ENCODE data around the gene NFIC.
"Not testable (repeated sequence)": the region's sequence is repeated elsewhere in the genome, so short reads cannot be mapped to it uniquely, and the experiment has no call there.

The NFIC gene

DNA sequence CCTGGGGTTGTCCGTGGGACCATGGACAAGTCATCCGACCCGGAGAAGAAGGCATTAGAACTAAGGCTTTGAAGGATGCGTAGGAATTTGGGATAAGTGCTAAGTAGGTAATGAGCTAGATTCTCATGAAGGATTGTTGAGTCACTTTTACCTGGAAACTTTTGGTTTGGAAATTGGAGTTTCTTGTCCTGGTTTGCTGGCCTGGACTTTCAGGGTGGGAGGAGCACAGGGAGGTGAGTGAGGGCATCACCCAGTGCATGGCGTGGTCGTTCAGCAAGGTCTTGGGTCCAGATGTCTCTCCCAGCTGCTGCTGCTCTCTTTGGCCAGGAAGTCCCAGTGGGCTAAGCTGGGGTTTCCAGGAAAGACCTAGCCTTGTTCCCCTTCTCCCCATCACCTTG lies 7.6 kb downstream of the NFIC start:
- no peak for DNase-seq (ENCODE audit: low spot score)

GRCh38 chr19:3374369-3375112 lies 8.2 kb downstream of the NFIC start:
- DNase-seq (ENCODE audit: low spot score) = no peak

DNA sequence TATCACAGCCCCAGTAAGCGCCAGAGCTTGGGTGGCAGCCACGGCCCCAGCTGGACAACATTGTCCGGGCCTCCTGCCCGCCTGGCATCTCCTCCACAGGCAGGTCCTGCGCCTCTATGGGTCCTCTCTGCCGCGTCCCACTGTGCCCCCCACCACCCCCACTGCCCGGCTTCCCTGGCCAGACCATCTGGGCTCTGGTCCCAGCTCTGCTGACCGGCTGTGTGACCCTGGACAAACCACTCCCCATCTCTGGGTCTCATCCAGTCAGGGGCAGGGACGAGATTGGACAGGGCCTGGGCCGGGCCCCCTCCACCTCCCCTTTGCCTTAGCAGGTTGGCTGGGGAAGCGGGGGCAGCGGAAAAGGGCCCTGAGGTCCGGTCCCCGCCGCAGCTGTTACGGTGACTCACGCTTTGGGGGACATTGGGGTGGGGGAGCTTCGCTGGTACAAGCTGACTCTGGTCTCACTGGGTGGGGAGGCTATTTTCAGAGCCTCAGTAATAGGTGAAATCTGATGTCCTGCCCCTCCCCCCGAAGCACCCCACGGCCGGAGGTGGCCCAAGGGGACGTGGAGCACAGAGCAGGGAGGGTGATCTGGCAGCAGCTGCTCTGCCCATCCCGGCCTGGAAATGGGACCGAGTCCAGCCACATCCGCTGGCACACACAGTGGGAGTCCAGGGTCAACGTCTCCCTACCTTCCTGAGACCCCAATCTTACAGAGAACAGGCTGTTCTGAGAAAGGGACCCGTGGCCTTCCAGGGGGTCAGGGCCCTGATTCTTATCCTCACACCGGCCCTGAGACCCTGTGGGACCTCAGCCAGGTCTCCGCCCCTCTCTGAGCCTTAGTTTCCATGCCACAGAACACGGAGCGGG lies 9.1 kb downstream of the NFIC start:
- no peak for DNase-seq (ENCODE audit: low spot score)

DNA sequence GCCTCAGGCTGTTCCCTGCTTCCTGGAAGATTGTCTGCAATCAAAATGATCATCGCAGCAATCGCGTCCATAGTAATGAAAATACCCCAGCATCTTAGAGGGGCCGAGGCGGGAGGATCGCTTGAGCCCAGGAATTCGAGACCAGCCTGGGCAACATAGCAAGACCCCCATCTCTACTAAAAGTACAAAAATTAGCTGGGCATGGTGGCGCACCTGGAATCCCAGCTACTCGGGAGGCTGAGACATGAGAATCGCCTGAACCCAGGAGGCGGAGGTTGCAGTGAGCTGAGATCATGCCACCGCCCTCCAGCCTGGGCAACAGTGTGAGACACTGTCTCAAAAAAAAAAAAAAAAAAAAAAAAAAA lies 9.7 kb downstream of the NFIC start:
- not testable (repeated sequence) for DNase-seq (ENCODE audit: low spot score)

DNA sequence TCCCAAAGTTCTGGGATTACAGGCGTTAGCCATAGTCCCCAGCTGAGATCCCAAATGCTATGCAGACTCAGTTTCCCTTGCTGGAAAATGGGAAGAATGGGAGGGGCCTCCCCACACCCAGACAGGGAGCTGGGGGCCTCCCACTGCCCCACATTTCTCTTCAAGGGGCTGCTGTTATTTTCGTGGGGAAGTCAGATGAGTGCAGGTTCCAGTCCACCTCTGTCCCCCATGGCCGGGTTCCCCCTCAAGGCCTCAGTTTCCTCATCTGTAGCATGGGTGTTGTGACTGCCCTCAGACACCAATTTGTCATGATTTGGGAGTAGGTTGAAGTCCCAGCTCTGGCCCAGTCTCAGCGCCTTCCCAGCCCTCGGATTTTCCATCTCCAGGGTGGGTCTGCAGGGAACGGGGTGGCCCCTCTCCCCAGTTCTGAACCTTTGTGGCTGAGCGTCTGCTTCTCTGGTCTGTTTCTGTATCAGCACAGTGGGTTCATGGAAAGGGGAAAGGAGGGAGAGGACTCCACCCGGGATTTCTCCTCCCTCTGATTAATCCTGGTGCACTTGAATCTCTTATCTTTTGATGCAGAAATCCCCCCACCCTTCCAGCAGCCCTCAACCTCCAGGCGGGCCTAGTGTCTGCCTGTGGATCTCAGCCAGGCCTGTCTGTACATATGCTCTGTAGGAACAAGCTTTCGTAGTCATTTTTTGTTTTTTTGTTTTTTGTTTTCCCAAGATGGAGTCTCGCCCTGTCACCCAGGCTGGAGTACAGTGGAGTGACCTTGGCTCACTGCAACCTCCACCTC lies 12.2 kb downstream of the NFIC start:
- DNase-seq (ENCODE audit: low spot score) = no peak

GRCh38 chr19:3380829-3381228 lies 14.4 kb downstream of the NFIC start:
- DNase-seq (ENCODE audit: low spot score) = no peak

- no peak for DNase-seq (ENCODE audit: low spot score)
These were observed 15.5 kb downstream of the NFIC start for GRCh38 chr19:3381701-3382372.

- DNase-seq (ENCODE audit: low spot score) = no peak
These were observed 16.2 kb downstream of the NFIC start for GRCh38 chr19:3382460-3383100.

- DNase-seq (ENCODE audit: low spot score) = no peak
These were observed 16.8 kb downstream of the NFIC start for GRCh38 chr19:3383121-3383722.

DNA sequence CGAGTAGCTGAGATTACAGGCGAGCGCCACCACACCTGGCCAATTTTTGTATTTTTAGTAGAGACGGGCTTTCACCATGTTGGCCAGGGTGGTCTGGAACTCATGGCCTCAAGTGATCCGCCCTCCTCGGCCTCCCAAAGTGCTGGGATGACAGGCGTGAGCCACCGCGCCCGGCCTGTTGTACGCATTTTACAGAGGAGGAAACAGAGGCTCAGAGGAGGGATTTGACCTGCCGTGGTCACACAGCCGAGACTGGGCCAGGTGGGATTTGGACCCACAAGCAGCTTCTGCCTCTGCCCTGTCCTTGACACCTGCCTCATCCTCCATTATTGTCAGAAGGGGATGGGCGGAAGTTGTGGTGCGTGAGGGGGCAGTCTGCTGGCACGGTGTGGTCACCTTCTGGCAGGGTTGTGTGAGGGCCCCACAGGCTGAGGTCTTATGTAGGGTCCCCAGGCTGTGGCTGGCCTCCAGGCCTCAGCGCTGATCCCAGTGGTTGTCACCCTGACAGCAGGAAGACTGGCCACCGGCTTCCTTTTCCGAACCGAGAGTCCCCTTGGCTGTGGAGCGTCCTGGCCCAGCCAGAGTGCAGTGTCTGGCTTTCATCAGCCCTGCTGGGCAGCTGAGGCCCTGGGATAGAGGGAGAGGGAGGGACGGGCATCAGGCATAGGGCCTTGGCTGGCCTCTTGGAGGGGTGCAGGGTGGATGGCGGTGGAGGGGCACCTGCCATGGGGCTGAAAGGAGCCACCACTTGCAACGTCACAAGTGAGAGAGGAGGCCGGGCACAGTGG lies 20.3 kb downstream of the NFIC start:
- no peak for DNase-seq (ENCODE audit: low spot score)

- peak; percentile 39 for DNase-seq (ENCODE audit: low spot score)
These were observed 21.5 kb downstream of the NFIC start for GRCh38 chr19:3387645-3388589.

- no peak for DNase-seq (ENCODE audit: low spot score)
These were observed 23.0 kb downstream of the NFIC start for GRCh38 chr19:3389446-3389778.

DNA sequence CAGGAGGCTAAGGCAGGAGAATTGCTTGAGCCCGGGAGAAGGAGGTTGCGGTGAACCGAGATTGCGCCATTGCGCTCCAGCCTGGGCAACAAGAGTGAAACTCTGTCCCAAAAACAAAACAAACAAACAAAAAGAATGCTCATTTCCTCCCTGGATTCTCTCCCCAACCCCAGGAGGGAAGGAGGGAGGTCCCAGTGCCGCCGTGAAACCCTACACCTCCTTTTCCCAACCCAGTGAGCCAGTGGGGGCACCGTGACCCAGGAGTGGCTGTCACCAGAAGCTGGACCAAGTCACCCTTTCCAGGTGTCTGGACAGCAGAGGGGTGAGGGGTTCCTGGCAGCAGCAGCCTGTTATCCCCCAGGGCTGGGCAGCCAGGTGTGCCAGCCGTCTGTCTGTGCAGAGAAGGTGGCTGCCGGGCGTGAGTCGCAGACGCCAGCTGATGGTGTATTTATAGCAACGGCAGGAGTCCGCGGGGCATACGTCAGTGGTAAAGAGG lies 23.5 kb downstream of the NFIC start:
- no peak for DNase-seq (ENCODE audit: low spot score)

DNA sequence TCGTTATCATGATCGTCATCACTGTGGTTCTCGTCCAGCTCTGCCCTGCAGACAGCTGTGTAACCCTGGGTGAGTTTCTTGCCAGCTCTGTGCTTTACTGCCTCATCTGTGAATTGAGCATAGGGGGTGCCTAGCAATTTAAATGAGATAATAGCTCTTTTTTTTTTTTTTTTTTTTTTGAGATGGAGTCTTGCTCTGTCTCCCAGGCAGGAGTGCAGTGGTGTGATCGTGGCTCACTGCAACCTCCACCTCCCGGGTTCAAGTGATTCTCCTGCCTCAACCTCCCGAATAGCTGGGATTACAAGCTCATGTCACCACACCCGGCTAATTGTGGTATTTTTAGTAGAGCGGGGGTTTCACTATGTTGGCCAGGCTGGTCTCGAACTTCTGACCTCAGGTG lies 25.5 kb downstream of the NFIC start:
- DNase-seq (ENCODE audit: low spot score) = not testable (repeated sequence)

GRCh38 chr19:3392480-3392879 lies 26.1 kb downstream of the NFIC start:
- no peak for DNase-seq (ENCODE audit: low spot score)

GRCh38 chr19:3396881-3397265 lies 30.5 kb downstream of the NFIC start:
- no peak for DNase-seq (ENCODE audit: low spot score)

- DNase-seq (ENCODE audit: low spot score) = peak; percentile 92
These were observed 31.1 kb downstream of the NFIC start for GRCh38 chr19:3397266-3398022.

All from COLO829 (cell line).